CD1c-positive myeloid dendritic cell (primary cell): ENCODE data around the gene MAPKAP1.

Experiments used
- DNase-seq: peaks from one replicate; pipeline ENCODE4 v3.0.0-alpha.2; 2016; ENCODE audit errors: extremely low spot score

Gene MAPKAP1

GRCh38 chr9:125706651-125707471, at the start of gene MAPKAP1:
Gene MAPKAP1 (minus strand): TSS chr9:125707208. CDS start chr9:125672574, 34,634 bp downstream.
- DNase-seq: peak; percentile 97

- DNase-seq: no peak
Measured at GRCh38 chr9:125756518-125756917, 49.5 kb upstream of the MAPKAP1 start.

GRCh38 chr9:125755340-125755739, 48.3 kb upstream of the MAPKAP1 start:
- no peak for DNase-seq

DNA sequence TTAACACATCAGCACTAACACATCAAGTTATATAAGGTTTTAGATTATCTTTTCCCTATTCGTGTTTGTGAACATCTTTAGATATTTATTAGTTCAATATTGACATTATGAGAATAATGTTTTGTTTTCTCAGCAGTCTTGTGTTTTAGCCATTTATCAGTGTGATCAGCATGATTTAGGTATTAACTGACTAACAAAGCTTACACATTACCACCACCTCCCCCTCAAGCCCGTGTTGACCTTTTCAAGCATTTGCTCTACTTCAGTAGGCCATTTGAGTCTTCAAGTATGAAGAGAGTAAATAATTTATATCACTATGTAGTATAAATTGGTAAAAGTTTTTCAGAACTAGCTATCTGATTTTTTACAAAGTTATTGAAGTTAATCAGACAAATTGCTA, 47.1 kb upstream of the MAPKAP1 start:
- DNase-seq: no peak

GRCh38 chr9:125752070-125752628, 45.1 kb upstream of the MAPKAP1 start:
- no peak for DNase-seq

DNA sequence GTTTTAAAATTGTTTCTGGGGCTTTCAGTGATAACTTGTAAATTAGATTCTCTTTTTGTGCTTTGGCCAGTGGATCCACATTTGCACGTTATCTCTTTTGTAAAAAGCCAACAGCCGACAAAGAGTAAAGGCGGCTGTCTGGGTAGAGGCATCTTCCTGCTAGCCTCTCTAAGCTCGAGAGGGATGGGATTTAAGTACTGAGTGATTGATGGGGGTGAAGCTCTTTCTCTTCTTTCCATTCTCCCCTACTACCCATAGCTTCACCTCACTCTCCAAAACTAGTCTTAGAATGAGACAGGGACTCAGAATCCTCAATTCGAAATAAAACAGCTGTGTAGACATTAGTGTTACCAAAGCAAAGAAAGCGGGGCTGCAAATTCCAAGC, 43.6 kb upstream of the MAPKAP1 start:
- no peak for DNase-seq

DNA sequence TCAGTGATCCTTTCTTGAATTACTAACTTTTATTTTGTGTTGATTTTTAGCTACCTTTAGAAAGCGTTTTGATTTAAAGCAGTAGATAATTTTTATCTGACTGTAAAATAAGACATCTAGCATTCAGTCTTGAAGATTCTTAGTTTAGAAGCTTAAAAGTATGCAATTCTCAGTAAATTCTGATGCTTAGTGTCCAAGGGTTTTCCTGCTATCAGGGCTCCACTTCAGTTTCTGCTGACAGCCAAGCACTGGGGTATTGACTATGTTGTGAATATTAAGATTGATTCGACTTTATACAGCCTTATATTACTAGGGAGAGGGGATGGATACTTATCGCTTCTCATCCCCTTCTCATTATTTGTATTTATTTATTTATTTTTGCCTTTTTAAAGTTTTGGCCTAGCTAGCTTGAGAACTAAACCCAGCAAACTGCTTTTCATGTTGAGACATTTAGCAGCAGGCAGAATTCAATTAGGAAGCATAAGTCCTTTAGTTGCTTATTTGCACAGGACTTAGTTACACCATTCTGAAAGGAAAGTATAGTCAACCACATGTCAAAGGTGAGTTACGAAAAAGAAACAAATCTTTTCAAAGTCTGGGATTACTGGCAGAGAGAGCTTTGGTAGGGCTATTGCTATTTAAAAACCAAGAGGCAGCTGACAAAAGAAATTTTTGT, 43.1 kb upstream of the MAPKAP1 start:
- no peak for DNase-seq

DNA sequence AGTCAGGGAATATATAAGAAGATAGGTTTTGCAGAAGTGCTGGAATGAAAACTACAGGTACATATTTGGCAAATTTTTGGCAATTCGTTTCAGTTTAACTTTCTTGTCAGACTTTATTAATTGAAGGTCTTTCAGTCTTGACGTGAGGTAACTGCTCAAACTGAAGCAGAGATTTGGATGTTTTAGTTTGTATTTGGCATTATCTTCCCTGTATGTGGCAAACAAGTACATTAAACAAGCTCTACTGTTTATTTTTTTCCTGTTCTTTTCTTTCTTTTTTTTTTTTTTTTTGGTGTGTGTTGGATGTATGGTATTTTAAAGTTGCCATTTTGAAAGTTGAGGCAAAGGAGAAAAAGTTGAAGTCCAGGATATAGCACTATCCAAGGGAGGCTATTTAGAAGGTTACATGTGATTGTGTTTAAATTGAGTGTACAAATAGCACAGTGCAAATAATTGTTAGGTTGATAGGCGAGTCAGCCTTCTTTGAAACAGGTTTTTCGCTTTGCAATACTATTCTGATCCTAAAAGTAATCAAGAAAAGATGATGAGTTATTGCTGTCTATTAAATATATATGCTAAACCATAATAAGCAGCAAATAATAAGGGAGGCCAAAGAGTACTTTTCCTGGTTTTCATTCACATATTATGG, 42.4 kb upstream of the MAPKAP1 start:
- DNase-seq: no peak

- DNase-seq: peak; percentile 44
Measured at GRCh38 chr9:125748446-125749099, 41.6 kb upstream of the MAPKAP1 start.

DNA sequence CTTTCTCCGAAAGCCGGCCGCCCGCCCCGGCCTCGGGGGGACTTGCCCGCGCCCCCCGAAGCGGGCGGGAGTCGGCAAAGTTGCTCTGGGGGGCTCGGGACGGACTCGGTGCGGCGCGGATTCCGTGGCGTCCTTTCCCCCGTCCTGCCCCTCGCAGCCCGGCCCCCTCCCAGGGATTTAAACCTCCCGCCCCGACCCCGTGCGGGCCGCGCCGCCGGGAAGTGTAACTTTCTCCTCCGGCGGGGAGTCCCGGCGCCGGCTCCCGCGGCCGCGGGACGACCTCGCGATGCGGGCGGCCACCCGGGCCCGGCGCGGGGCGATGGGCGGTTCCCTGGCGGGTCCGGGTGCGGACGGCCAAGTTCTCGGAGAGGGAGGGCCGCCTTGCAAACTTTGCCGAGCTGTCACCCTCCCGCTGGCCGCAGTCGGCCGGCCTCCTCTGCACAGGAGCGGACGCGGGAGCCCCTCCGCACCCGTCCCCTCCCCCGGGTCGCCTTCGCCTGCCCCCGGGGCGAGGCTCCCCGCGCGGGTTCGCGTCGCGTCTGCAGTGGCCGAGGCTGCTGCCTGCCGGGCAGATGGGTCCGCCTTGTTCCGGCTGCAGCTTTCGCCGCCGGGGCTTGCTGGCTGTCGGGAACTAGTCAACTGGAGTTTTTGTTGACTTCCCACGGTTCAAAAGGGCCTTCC, 40.9 kb upstream of the MAPKAP1 start:
- DNase-seq: peak; percentile 40

GRCh38 chr9:125747053-125747764, 40.2 kb upstream of the MAPKAP1 start, which contains the start of gene PBX3:
Gene PBX3 (plus strand): TSS chr9:125747373.
- DNase-seq: peak; percentile 69

GRCh38 chr9:125746774-125747052, 39.7 kb upstream of the MAPKAP1 start:
- DNase-seq: no peak

GRCh38 chr9:125746017-125746773, 39.2 kb upstream of the MAPKAP1 start:
- DNase-seq: peak; percentile 97

- DNase-seq: no peak
Measured at GRCh38 chr9:125745682-125746016, 38.6 kb upstream of the MAPKAP1 start.

DNA sequence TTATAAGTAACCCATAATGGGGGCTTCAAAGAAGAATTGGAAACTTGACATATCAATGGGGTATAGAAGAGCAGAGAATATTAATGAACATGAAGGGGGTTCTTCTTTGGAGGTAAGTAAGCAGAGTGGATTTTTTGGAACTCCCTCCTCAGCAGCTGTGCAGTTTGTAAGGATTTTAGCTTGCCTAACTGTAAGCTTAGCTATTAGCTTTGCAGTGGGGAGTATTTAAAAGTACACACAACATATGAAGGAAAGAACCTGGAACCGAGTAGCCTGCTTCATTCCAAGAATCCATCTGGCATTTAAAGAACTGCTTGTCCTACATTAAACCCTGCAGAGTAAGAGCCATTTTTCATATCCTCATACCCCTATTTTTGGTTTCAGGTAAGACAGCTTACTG, 38.0 kb upstream of the MAPKAP1 start:
- no peak for DNase-seq

GRCh38 chr9:125744616-125745015, 37.6 kb upstream of the MAPKAP1 start:
- DNase-seq: no peak

DNA sequence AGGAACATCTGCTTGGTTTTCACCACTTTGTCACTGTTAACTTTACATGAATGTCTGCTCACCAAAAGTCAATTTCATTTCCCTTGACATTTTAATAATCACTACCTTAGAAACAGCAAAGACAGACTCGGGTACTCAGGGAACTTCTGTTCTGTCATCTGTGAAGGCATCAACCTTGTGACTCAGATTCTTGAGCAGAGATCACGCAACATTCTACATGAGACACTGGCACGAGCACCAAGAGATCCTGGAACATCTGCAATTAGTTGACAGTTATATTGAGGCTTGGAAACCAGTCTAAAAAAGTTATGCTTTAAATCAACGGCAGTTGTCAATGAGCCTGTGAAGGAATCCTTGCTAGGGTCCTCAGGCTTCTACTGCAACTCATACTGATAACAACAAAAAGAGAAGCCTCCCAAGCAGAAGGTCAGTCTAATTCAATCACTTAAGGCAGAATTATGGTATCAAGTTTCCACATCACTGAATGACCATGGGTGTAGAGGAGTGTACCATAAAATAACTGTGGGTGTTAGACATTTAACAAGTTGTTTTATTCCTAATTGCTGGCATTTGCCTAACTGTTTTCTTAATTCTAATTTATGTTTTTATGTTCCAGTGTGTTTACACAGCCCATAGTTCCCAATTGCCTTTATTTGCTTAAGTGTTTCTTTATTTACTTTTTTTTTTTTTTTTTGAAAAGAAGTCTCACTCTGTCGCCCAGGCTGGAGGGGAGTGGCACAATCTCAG, 36.8 kb upstream of the MAPKAP1 start:
- DNase-seq: no peak

- DNase-seq: no peak
Measured at GRCh38 chr9:125742657-125743056, 35.6 kb upstream of the MAPKAP1 start.

DNA sequence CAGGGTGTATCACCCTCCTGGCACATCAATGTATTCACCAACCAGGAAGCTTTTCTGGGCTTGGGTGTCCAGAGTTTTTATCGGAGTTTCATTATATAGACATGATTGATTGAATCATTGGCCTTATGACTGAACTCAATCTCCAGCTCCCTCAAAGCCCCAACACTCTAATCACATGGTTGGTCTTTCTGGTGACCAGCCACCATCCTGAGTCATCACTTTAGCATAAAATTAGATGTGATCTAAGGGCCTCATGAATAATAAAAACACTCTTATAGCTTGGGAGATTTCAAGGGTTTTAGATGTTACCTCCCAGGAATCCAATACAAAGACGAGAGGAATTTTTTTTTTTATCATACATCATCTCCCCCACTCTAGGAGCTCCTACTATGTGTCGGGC, 32.4 kb upstream of the MAPKAP1 start:
- DNase-seq: no peak

GRCh38 chr9:125732562-125732961, 25.6 kb upstream of the MAPKAP1 start:
- DNase-seq: no peak
